Measurements from ENCODE around the gene FIGN.

GRCh38 chr2:163733301-163733938 is 2.4 kb downstream of the FIGN start:
- no peak for TF ChIP-seq CTCF (IDR thresholded peaks at IDR 0.05)
- TF ChIP-seq EZH2 (IDR thresholded peaks at IDR 0.05; ENCODE audit: borderline replicate concordance, insufficient read depth, low read depth, low read length, poor library complexity, severe bottlenecking): no peak
